Activated CD4-positive, alpha-beta T cell treated with anti-CD3 and anti-CD28 coated beads, Interleukin-2, amount 50 U/mL, for 16 hours (primary cell): ENCODE data around the gene EXOC2.
"Not testable (repeated sequence)": the region's sequence is repeated elsewhere in the genome, so short reads cannot be mapped to it uniquely, and the experiment has no call there.

Experiments used
- DNase-seq: peaks from one replicate; pipeline ENCODE4 v3.0.0-alpha.2; 2020

EXOC2 gene

DNA sequence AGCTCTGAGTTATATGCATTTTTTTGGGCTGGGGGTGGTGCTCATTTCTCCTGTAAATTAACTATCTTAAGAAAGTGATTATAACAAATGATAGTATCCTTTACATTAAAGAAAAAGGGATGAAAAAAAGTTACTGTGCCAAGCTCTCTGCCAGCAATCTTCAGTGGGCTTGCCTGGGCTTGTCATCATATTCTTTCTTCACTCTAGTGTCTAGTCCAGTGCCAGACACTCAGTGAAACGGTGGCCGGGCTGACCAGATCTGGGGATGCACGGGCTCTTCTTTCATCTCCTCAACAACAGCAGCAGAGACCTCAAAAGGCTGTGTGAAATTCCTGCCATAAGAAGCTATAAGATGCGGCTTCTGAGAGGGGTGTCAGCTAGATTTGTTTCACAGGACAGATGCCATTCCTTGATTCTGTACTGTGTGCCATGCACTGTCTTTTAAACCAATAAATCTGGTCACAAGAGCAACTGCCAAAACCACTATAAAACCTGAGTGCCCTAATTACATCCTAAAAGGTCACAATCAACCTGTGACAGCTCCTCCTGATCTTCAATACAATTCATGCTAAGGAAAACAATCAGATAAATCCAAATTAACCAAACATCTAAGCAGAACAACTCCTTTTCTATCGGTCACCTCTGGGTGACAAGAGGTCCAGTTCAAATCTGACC is 12.1 kb downstream of the EXOC2 start:
- DNase-seq: no peak

DNA sequence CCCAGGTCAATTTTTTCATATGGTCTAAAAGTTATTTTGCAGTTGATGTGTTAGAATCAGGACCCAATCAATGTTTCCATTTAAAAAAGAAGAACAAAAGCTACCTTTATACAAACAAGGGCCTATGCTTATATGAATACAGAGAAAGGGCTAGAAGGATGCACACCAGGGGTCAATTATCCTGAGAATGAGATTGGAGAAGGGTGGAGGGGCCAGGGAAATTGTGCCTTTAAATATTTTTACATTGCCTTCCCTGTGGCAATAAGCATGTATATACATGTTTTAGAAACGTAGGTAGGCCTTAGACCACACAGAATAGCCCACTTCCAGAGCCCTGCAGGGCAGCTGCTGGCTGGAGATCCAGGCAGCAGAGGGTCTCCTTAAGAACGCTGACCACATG is 12.7 kb downstream of the EXOC2 start:
- no peak for DNase-seq

DNA sequence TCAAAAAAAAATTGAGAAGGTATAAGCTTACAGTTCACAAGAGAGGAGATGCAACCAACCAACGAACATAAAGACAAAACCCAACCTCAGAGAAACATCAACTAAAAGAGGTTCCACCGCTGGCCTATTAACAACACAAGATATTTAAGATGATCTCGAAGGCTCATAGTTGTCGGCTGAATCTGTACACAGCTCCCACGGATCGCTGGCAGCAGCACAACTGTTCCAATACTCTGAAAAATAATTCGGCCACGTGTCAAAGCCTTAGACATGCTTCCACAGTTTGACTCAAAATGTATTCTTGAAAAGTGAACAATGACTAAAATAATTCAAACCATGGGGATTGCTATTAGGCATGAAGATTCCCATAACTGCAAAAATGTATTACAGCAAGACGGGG is 13.7 kb downstream of the EXOC2 start:
- no peak for DNase-seq

DNA sequence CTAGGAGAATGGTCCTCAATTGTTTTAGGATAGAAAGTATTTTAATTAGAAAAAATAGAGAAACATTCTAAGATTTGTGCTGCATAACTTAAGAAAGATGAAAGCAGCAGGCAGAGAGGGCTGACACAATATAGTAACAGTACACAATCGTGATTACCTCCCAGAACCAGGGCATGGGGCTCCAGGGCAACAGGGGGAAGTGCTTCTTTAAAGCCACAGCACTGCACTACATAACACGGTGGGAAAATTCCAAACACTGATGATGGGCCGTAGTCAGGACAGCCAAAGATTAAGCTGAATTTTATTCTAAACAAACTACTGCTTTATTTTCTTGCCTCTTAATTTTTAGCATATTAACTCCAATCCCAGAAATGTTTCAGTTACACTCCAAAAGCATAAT is 14.4 kb downstream of the EXOC2 start:
- DNase-seq: no peak

DNA sequence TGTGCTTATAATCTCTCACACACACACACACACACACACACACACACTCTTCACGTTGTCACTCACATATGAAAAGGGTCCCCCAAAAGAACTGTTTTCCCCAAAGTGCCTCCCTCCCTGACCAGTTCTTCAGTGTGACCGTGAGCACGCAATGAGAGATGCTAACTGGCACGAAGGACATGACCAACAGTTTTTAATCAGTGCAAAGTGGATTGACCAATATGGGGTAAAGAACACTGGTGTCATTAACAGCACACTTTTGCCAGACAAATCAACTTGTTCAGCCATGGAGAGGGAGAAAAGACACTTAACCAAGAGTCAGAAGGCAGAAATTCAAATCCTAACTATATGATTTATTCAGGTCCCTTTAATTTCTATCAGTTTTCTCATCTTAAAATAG is 15.0 kb downstream of the EXOC2 start:
- no peak for DNase-seq

DNA sequence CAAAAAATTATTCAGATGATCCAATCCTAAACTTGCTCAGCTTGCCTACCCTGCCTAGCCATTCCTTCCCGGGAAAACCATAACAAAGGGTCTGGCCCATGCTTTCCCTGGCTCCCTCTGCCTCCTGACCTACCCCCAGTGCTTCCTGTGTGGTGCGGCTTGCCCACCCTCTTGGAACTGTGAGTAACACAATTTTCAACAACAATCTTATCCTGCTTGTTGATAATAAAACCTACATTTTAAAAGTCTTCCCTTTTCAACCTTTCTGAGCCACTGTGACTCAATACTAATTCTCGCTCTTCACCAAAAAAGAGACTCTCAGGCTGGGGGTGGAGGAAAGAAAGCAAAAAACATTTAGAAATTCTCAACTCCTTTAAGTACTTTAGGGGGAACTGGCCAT is 18.0 kb downstream of the EXOC2 start:
- DNase-seq: no peak

DNA sequence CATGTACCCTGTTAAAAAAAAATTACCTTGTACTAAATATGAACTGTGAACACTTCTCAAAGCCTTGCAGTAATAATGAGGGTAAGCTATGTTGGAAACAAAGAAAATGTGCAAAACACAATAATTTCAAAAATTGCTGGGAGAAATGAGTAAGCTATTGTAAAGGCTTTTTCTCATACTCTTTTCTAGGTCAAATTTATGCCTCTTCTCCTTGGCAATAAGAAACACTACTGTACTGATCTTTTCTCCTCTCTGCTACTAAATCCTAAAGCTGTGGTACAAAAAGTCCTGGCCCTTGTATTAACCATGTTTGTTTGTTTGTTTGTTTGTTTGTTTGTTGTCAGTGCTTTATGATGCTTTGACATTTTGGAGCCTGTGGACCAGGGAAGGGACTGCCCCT is 18.5 kb downstream of the EXOC2 start:
- no peak for DNase-seq

DNA sequence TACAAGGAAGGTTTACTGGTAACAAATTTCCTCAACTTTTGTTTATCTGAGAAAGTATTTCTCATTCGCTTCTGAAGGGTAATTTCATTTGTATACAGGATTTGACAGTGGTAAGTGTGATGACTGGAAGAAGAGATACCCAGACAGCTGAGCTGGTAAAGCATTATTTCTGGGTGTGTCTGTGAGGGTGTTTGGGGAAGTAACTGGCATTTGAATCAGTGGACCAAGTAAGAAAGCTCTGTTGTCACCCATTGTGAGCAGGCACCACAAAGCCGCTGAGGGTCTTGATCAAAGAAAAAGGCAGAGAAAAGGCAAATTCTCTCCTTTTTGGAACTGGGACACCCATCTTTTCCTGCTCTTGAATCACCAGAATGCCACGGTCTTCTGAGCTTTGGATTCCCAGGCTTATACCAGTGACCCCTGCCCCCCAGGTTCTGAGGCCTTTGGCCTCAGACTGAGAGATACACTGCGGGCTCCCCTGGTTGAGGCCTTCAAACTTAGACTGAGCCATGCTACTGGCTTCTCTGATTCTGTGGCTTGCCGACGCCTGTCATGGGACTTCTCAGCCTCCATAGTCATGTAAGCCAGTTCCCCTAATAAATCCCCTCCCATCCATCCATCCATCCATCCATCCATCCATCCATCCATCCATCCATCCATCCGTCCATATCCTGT is 25.5 kb downstream of the EXOC2 start:
- no peak for DNase-seq

DNA sequence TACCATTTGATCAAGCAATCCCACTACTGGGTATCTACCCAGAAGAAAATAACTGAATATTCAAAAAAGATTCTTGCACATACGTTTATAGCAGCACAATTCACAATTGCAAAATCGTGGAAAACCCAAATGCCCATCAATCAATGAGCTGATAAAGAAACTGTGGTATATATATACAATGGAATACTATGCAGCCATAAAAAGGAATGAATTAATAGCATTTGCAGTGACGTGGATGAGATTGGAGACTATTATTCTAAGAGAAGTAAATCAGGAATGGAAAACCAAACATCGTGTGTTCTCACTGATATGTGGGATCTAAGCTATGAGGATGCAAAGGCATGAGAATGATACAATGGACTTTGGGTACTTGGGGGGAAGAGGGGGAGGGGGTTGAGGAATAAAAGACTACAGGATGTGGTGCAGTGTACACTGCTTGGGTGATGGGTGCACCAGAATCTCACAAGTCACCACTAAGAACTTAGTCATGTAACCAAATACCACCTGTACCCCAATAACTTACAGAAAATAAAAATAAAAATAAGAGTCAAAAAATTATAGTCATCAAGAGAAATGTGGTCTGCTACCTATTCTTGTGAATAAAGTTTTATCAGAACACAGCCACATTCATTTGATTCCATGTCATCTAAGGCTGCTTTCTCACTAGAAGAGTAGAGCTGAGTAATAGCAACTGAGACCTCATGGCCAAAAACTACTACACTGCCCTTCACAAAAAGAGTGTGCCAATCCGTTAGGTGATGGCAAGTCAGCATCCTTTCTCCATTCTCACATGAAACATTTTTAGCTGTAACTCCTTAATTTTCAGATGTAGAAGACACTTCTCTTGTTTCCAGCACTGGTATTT is 27.3 kb downstream of the EXOC2 start:
- no peak for DNase-seq

DNA sequence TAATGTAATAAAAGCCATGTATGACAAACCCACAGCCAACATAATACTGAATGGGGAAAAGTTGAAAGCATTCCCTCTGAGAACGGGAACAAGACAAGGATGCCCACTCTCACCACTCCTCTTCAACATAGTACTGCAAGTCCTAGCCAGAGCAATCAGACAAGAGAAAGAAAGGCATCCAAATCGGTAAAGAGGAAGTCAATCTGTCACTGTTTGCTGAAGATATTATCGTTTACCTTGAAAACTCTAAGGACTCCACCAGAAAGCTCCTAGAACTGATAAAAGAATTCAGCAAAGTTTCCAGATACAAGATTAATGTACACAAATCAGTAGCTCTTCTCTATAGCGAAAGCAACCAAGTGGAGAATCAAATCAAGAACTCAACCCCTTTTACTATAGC is 29.2 kb downstream of the EXOC2 start:
- DNase-seq: not testable (repeated sequence)

DNA sequence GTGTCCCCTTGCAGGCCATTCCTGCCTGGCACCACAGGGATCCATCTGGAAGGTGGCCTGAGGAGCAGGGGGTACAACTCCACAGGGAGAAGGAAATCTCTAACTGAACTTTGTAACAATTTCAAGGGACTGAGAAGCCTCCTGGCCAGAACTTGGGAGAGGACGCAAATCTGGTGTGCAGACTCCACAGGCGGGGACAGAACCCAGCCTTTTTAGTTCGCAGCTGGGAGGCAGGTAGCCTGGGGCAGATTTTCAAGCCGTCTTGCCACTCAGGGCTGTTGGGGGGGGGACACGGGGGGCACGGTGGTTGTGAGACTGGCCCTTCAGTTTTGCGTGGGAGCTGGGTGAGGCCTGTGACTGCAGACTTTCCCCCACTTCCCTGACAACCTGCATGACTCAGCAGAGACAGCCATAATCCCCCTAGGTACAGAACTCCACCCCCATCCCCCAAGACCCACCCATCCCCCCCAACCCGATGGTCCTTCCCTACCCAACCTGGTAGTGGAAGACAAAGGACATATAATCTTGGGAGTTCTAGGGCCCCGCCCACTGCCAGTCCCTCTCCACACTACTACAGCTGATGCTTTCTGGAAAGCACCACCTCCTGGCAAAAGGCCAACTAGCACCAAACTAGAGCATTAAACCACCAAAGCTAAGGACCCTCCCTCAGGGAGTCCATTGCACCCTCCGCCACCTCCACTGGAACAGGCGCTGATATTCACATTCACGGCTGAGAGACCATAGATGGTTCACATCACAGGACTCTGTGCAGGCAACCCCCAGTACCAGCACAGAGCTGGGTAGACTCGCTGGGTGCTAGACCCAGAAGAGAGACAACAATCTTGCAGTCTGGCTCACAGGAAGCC is 33.0 kb downstream of the EXOC2 start:
- DNase-seq: no peak

DNA sequence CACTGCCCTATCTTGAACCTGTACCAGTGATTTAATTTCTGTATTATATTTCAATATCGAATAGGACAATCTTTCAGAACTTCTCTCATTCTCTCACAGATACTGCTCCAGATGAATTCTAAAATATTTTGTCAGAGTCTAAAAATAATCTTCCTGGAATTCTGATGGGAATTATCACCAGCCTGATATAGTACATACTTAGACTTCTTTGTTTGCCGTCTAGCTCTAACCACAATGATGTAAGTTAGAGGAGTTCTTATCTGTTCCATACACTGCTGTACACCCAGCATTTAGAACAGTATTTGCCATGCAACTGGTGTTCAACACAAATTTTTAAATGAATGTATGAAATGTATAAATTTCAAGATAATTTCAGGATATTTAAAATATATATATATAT is 34.7 kb downstream of the EXOC2 start:
- no peak for DNase-seq

DNA sequence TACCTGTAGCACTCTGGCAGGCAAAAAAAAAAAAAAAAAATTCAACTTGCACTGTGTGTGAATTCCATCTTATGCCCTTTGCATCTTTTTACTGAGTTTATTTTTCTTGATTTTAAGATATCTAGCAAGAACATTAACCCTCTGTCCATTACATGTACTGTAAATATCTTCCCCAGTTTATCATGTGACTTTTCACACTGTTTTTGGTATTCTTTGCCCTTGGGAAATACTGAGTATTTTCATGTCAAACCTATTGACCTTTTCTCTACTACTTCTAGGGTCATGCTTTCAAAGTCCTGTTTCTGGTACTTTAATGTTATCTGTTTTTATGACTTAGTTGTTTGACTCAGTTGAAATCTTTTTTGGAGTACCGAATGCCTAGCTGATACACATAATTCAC is 35.2 kb downstream of the EXOC2 start:
- DNase-seq: no peak

DNA sequence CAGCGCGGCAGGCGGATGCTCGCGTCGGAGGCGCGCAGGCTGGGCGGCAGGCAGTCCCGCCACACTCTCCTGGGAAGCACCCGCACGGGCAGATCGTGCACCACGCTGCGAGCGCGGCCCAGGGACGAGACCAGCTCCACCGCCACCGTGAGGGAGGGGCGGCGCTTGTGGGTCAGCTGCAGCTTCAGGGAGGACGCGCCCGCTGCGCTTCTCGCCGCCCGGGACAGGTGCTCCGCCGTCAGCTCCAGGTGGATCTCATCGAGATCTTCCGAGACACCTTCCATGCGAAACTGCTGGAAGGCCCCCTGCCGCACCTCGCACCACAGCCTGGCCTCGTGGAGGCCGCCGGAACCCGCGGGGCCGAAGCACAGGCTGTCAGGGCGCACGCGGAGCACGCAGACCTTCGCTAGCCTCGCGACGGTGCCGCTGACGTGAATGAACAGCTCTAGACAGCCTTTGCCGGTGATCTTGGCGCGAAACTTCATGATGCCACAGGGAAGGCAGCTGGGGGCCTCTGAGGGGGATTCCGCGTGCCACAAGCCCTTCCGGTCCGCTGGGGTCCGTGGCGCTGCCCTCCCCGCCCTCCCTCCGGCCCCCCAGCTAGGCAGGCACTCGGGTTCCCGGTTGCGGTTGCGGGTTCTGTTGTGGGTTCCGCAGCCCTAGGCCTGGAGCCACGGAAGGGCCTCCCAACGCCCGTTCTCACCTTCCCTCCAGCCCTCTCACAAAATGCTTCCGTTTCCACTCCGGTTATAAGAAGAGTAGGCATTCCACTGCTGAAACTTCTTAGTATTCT is 36.3 kb downstream of the EXOC2 start, which contains the start of gene HUS1B:
Gene HUS1B, minus strand, starts transcription at position 641 of the 793 bp plus-strand sequence. Its CDS starts 156 bp downstream, at position 485.
- no peak for DNase-seq

DNA sequence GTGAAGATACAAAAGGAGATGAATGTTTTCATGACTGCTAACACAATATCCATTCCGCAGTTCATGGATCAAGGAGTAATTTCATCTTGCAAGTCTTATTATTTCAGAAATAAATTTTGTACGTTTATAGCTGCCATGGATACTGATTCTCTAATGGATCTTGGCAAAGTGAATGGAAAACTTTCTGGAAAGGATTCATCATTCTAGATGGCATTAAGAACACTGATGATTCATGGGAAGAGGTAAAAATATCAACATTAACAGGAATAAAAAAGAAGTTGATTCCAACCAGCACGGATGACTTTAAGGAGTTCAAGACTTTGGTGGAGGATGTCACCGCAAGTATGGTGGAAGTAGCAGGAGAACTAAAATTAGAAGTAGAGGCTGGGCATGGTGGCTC is 38.8 kb downstream of the EXOC2 start:
- no peak for DNase-seq

DNA sequence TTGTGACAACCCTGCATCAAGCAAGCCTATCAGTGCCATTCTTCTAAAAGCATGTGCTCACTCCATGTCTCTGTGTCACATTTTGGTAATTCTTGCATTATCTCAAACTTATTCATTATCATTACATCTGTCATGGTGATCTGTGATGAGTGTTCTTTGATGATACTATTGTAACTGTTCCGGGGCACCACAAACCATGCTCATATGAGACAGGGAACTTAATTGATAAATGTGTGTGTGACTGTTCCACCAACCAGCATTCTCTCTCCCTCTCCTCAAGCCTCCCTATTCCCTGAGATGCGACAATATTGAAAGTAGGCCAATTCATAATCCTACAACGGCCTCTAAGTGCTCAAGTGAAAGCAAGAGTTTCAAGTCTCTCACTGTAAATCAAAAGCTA is 40.1 kb downstream of the EXOC2 start:
- DNase-seq: peak; percentile 20

DNA sequence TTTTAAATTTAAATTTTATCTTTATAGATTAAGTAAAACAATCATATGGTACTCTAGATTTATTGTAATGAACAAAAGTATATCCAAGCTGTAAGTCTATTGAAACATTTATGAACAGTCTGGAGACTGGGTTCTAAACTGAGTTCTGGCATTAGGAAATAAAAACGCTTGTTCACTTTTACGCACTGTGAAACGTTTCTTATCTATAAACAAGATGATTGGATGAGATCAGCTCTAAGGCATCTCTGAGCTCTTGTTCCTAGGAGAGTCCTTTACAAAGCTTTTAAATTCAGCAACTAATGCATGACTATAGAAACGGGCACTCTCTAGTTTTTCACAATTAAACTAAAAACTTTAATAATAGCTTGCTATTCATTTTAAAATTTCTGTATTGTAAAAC is 42.8 kb downstream of the EXOC2 start:
- DNase-seq: no peak

DNA sequence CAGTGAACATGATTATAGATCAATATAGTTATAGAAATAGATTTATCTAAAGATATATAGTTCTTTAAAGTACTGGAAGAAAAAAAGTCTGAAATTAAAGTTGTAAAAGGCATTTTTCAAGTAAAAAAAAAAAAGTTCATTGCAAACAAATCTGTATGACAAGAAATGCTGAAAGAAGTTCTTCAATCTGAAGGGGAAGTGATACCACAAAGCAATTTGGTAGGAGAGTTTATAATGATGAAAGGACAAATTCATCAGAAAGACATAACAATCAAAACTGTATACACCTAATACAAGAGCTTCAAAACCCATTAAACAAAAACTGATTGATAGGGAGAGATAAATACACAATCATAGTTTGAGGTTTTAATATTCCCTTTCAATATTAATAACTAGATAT is 50.1 kb downstream of the EXOC2 start:
- no peak for DNase-seq

DNA sequence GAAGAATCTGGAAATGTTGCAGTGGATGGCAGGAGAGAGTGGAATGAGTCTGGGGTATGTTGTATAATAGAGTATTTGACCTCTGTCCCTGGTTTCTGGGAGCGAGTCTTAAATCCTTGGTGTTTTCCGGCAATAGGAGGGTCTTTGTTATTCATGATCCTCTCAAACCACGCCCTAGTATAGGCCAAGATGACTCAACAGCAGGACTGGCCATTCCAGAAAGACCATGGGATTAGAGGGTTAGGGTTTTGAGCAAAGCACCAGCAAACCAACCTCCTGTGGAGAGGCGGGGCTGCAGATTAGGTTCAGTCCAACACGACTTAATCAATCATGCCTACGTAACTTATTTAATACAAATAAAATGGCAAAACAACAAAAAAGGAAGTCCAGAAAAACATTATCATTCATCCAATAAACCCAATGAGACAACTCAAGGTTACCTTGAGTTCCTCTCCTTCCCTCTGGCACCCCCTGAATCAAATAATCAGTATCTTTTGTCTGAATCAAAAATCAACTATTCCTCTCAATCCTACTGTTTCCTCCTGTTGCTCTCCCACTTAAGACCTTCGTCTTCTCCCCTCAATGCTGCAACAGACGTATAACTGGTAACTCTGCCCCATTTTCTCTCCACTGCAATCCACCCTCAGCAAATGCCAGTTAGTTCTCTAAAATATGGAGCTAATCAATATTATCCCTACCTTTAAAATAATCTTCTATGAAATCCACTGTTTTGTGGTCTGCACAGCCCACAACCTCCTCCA is 51.5 kb downstream of the EXOC2 start:
- no peak for DNase-seq

DNA sequence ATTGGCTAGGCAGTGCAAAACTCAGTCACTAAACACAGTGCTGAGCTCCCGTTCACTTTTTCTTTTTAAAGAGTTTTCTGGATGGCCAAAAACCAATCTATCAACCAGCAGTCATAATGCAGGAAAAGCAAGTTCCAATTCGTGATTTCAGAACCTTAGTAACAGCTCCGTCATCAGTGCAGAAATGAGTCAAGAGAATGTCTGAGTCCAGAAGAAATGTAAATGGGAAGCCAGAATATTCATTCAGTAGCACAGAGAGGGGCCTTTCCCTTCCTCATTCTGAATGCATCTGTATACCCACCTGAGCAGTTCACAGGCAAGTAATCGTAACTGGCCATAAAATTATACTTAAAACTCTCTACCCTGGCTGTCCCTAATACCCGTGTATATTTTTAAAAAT is 56.5 kb downstream of the EXOC2 start:
- peak; percentile 86 for DNase-seq

DNA sequence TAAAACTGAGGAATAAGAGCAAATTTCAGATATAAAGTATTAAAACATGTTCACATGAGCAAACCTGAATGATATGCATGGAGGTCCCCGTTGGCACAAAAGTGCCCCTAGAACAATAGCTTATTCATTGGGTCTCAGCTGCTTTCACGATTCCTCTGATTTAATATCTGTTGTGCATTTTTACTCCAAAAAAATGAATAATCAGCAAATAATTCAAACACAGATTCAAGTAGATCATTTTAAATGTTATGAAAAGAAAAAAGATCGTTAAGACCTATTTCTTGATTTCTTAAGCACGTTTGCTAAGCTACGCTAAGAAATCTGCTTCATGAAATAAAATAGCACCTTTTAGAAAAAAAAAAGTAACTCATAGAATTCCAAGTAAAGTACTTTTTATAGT is 57.7 kb downstream of the EXOC2 start:
- no peak for DNase-seq
